ENCODE data around the gene LYPD5.

- no peak for TF ChIP-seq CTCF (IDR thresholded peaks at IDR 0.05)
- TF ChIP-seq POLR2A (IDR thresholded peaks at IDR 0.05): no peak
These were observed 48.1 kb downstream of the LYPD5 start for GRCh38 chr19:43754253-43754502.
